Neural progenitor cell (in vitro differentiated cells): ENCODE data around the gene MAPRE2. TPM values are rescaled to one million over a fixed set of nuclear protein-coding genes. Genes with fewer than 3 reads are reported as not detected.

ENCODE experiments used
- DNase-seq: peaks from one replicate; pipeline ENCODE4 v3.0.0-alpha.2; 2016; ENCODE audit warnings: low spot score
- H2AFZ ChIP-seq: fragments of 200-600 bp; sonication (generic); replicated peaks from 2 replicates; pipeline ENCODE4 v1.6.1; 2016; ENCODE audit warnings: antibody characterized with exemption
- H3F3A ChIP-seq: fragments of 200-600 bp; sonication (generic); 2 replicates; pipeline ENCODE4 v1.6.1; 2016; ENCODE audit warnings: antibody characterized with exemption, low read depth
- H3K27ac ChIP-seq: fragments of 200-600 bp; sonication (generic); 2 replicates; pipeline ENCODE4 v1.5.1; 2016; ENCODE audit warnings: mild to moderate bottlenecking
- H3K27me3 ChIP-seq: fragments of 200-600 bp; sonication (generic); 2 replicates; pipeline ENCODE4 v1.6.1; 2016; ENCODE audit warnings: mild to moderate bottlenecking, moderate library complexity
- H3K36me3 ChIP-seq: fragments of 200-600 bp; sonication (generic); 2 replicates; pipeline ENCODE4 v1.5.1; 2016
- H3K4me1 ChIP-seq: fragments of 200-600 bp; sonication (generic); 2 replicates; pipeline ENCODE4 v1.6.1; 2016; ENCODE audit warnings: mixed run types
- H3K4me2 ChIP-seq: fragments of 200-600 bp; sonication (generic); 2 replicates; pipeline ENCODE4 v1.6.1; 2016
- H3K4me3 ChIP-seq: fragments of 200-600 bp; sonication (generic); 2 replicates; pipeline ENCODE4 v1.5.1; 2016
- H3K79me2 ChIP-seq: fragments of 200-600 bp; sonication (generic); 2 replicates; pipeline ENCODE4 v1.6.1; 2016; ENCODE audit warnings: low read depth
- H3K9ac ChIP-seq: fragments of 200-600 bp; sonication (generic); 2 replicates; pipeline ENCODE4 v1.6.1; 2016
- H3K9me3 ChIP-seq: fragments of 200-600 bp; sonication (generic); 2 replicates; pipeline ENCODE4 v1.5.1; 2016; ENCODE audit warnings: low read depth
- H4K20me1 ChIP-seq: fragments of 200-600 bp; sonication (generic); 2 replicates; pipeline ENCODE4 v1.6.1; 2016; ENCODE audit warnings: low read depth
- H3K27ac Mint-ChIP-seq: 3 replicates; pipeline ENCODE4 v1.8.0; 2021; ENCODE audit warnings: mixed read lengths
- H3K27me3 Mint-ChIP-seq: 2 replicates; pipeline ENCODE4 v1.8.0; 2022; ENCODE audit warnings: low read depth, mild to moderate bottlenecking, inconsistent platforms, moderate library complexity, mixed read lengths; ENCODE audit not compliant: insufficient read depth
- H3K36me3 Mint-ChIP-seq: 3 replicates; pipeline ENCODE4 v1.8.0; 2021; ENCODE audit warnings: mixed read lengths
- H3K4me1 Mint-ChIP-seq: 3 replicates; pipeline ENCODE4 v1.8.0; 2021; ENCODE audit warnings: mixed read lengths
- H3K4me3 Mint-ChIP-seq: 3 replicates; pipeline ENCODE4 v1.8.0; 2021; ENCODE audit warnings: mild to moderate bottlenecking, moderate library complexity, mixed read lengths
- H3K9me3 Mint-ChIP-seq: 3 replicates; pipeline ENCODE4 v1.8.0; 2020; ENCODE audit warnings: mixed read lengths
- CTCF ChIP-seq: fragments of 200-600 bp; sonication (generic); IDR thresholded peaks from 2 replicates; pipeline ENCODE4 v1.5.1; 2017; ENCODE audit warnings: antibody characterized with exemption, mild to moderate bottlenecking
- EZH2 ChIP-seq: fragments of 200-600 bp; sonication (generic); IDR thresholded peaks from 2 replicates; pipeline ENCODE4 v1.6.1; 2017; ENCODE audit warnings: antibody characterized with exemption, mild to moderate bottlenecking, moderate library complexity
- EZH2phosphoT487 ChIP-seq: fragments of 200-600 bp; sonication (generic); IDR thresholded peaks from 2 replicates; pipeline ENCODE4 v1.6.1; 2017; ENCODE audit warnings: antibody characterized with exemption
- total RNA-seq: library from RNA; depleted of rRNA; stranded (reverse); fragments of >200 nt; gene quantifications from 2 replicates; pipeline ENCODE4 v1.2.3, GENCODE V29; 2015; ENCODE audit warnings: low replicate concordance

The MAPRE2 gene
- total RNA-seq, 1 donor from 2014 or later: 34.6 TPM

- Mint-ChIP-seq H3K27me3 (no peaks in the 10 kb centered on the region), H3K4me3 (no peak overlapping the region), H3K36me3 (peaks cover 9% of the 10 kb centered on the region), H3K9me3 (no peaks in the 10 kb centered on the region), H3K4me1 (no peaks in the 10 kb centered on the region), H3K27ac (no peak overlapping the region)
- Histone ChIP-seq H3K27me3 (no peaks in the 10 kb centered on the region), H2AFZ (no peak overlapping the region), H3F3A (no peaks in the 10 kb centered on the region), H3K9me3 (no peaks in the 10 kb centered on the region), H3K4me1 (no peaks in the 10 kb centered on the region), H3K4me3 (no peak overlapping the region), H3K4me2 (no peak overlapping the region), H3K36me3 (no peaks in the 10 kb centered on the region), H4K20me1 (no peaks in the 10 kb centered on the region), H3K9ac (no peak overlapping the region), H3K79me2 (no peaks in the 10 kb centered on the region), H3K27ac (no peak overlapping the region)
- DNase-seq: no peak
- no peak for TF ChIP-seq EZH2phosphoT487
Measured at GRCh38 chr18:35097195-35097594, 56.0 kb downstream of the MAPRE2 start.

- no peaks in the 10 kb centered on the region for H3K27me3 ChIP-seq
- H3K9me3 Mint-ChIP-seq: no peaks in the 10 kb centered on the region
- H3K4me1 Mint-ChIP-seq: no peaks in the 10 kb centered on the region
- no peak for TF ChIP-seq EZH2
- no peak for TF ChIP-seq EZH2phosphoT487
- no peak for TF ChIP-seq CTCF
- H2AFZ ChIP-seq: no peak overlapping the region
- no peaks in the 10 kb centered on the region for H3K79me2 ChIP-seq
- no peaks in the 10 kb centered on the region for H3K4me1 ChIP-seq
- peaks cover 11% of the 10 kb centered on the region for H3K36me3 Mint-ChIP-seq
- no peak overlapping the region for H3K4me3 Mint-ChIP-seq
- H3K4me2 ChIP-seq: no peak overlapping the region
- H3K9ac ChIP-seq: no peak overlapping the region
- no peaks in the 10 kb centered on the region for H3K9me3 ChIP-seq
- H3K27ac ChIP-seq: no peak overlapping the region
- peaks cover 3% of the 10 kb centered on the region for H3K36me3 ChIP-seq
- no peak for DNase-seq
- no peaks in the 10 kb centered on the region for H4K20me1 ChIP-seq
- H3K4me3 ChIP-seq: no peak overlapping the region
- no peaks in the 10 kb centered on the region for H3K27me3 Mint-ChIP-seq
- H3F3A ChIP-seq: no peaks in the 10 kb centered on the region
- no peak overlapping the region for H3K27ac Mint-ChIP-seq
Measured at GRCh38 chr18:35097763-35098162, 56.5 kb downstream of the MAPRE2 start.

DNA sequence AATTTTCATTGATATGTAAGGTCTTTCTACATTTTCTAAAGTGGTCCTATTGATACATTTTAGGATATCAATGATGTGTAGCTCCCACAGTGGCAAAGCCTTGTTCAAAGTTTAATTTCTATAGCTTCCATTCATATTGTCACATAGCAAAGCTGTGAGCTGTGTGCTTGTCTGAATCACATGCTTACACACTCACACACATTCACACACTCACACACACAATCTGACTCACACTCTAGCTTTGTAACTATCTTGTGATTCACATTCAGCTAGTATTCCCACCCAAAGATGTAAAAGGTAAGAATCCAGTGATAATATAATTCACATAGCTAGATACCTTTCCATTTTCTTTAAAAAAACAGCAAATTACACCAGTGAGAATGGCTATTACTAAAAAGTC is 58.7 kb downstream of the MAPRE2 start:
- Histone ChIP-seq H3K4me1 (no peaks in the 10 kb centered on the region), H4K20me1 (no peaks in the 10 kb centered on the region), H2AFZ (no peak overlapping the region), H3F3A (no peaks in the 10 kb centered on the region), H3K9me3 (no peaks in the 10 kb centered on the region), H3K79me2 (no peaks in the 10 kb centered on the region), H3K4me2 (no peak overlapping the region), H3K36me3 (peaks cover 6% of the 10 kb centered on the region), H3K27ac (no peak overlapping the region), H3K4me3 (no peak overlapping the region), H3K9ac (no peak overlapping the region), H3K27me3 (no peaks in the 10 kb centered on the region)
- Mint-ChIP-seq H3K36me3 (peaks cover 11% of the 10 kb centered on the region), H3K27ac (no peak overlapping the region), H3K9me3 (no peaks in the 10 kb centered on the region), H3K4me3 (no peak overlapping the region), H3K4me1 (no peaks in the 10 kb centered on the region), H3K27me3 (no peaks in the 10 kb centered on the region)
- TF ChIP-seq EZH2phosphoT487 (no peak), CTCF (no peak), EZH2 (no peak)
- no peak for DNase-seq

GRCh38 chr18:35104391-35105051 is 63.3 kb downstream of the MAPRE2 start:
- Mint-ChIP-seq H3K27me3 (no peaks in the 10 kb centered on the region), H3K9me3 (peaks cover 6% of the 10 kb centered on the region), H3K4me3 (no peak overlapping the region), H3K36me3 (peaks cover 21% of the 10 kb centered on the region), H3K4me1 (no peaks in the 10 kb centered on the region), H3K27ac (no peak overlapping the region)
- no peak overlapping the region for H3K4me2 ChIP-seq
- H3K9me3 ChIP-seq: no peaks in the 10 kb centered on the region
- DNase-seq: no peak
- H3K27me3 ChIP-seq: no peaks in the 10 kb centered on the region
- no peaks in the 10 kb centered on the region for H4K20me1 ChIP-seq
- peaks cover 6% of the 10 kb centered on the region for H3K36me3 ChIP-seq
- no peak overlapping the region for H3K4me3 ChIP-seq
- H2AFZ ChIP-seq: no peak overlapping the region
- H3F3A ChIP-seq: no peaks in the 10 kb centered on the region
- TF ChIP-seq EZH2phosphoT487 (no peak), CTCF (no peak), EZH2 (no peak)
- no peaks in the 10 kb centered on the region for H3K4me1 ChIP-seq
- no peak overlapping the region for H3K27ac ChIP-seq
- H3K79me2 ChIP-seq: no peaks in the 10 kb centered on the region
- no peak overlapping the region for H3K9ac ChIP-seq
